HL-60 (cell line): ENCODE data around the gene TSHZ1.

Experiments used
- DNase-seq, 2 experiments: peaks; one replicate each; pipeline ENCODE4 v3.0.0-alpha.2; 2010 to 2020; ENCODE audit warnings: low read depth in 1 of 2, low spot score in 1 of 2
- H3K27ac ChIP-seq: fragments of 250-450 bp; sonication (Bioruptor Pico); replicated peaks from 2 replicates; pipeline ENCODE4 v1.5.1; 2020; ENCODE audit warnings: mild to moderate bottlenecking, moderate library complexity
- H3K27me3 ChIP-seq: fragments of 250-450 bp; sonication (Bioruptor Pico); 2 replicates; pipeline ENCODE4 v1.5.1; 2021; ENCODE audit warnings: mild to moderate bottlenecking, moderate library complexity; ENCODE audit not compliant: insufficient read depth, poor library complexity, severe bottlenecking
- H3K4me3 ChIP-seq: replicated peaks from 2 replicates; pipeline ENCODE4 v1.5.1; 2011; ENCODE audit warnings: mild to moderate bottlenecking, control low read depth, low read length; ENCODE audit not compliant: insufficient read depth
- GABPA ChIP-seq: IDR thresholded peaks from 2 replicates; pipeline ENCODE4 v1.6.1; 2012; ENCODE audit warnings: low read depth
- POLR2AphosphoS5 ChIP-seq: IDR thresholded peaks from 2 replicates; pipeline ENCODE4 v1.6.1; 2012; ENCODE audit warnings: low read depth
- REST ChIP-seq: IDR thresholded peaks from 2 replicates; pipeline ENCODE4 v1.6.1; 2012; ENCODE audit warnings: low read depth; ENCODE audit not compliant: insufficient replicate concordance
- SPI1 ChIP-seq: IDR thresholded peaks from 2 replicates; pipeline ENCODE4 v1.6.1; 2012; ENCODE audit warnings: low read depth, mild to moderate bottlenecking, borderline replicate concordance
- TF ChIP-seq, protein P1 (sequence below): IDR thresholded peaks from one replicate; pipeline ENCODE4 v1.5.1; 2011; ENCODE audit warnings: low read length, control low read depth, inconsistent platforms; ENCODE audit not compliant: insufficient read depth

TSHZ1 gene

GRCh38 chr18:75287006-75287405, 76.4 kb downstream of the TSHZ1 start:
- H3K27ac ChIP-seq: no peak overlapping the region
- H3K4me3 ChIP-seq: no peak overlapping the region
- no peak for DNase-seq
- no peaks in the 10 kb centered on the region for H3K27me3 ChIP-seq
- no peak for TF ChIP-seq GABPA
- TF ChIP-seq, protein P1, sequence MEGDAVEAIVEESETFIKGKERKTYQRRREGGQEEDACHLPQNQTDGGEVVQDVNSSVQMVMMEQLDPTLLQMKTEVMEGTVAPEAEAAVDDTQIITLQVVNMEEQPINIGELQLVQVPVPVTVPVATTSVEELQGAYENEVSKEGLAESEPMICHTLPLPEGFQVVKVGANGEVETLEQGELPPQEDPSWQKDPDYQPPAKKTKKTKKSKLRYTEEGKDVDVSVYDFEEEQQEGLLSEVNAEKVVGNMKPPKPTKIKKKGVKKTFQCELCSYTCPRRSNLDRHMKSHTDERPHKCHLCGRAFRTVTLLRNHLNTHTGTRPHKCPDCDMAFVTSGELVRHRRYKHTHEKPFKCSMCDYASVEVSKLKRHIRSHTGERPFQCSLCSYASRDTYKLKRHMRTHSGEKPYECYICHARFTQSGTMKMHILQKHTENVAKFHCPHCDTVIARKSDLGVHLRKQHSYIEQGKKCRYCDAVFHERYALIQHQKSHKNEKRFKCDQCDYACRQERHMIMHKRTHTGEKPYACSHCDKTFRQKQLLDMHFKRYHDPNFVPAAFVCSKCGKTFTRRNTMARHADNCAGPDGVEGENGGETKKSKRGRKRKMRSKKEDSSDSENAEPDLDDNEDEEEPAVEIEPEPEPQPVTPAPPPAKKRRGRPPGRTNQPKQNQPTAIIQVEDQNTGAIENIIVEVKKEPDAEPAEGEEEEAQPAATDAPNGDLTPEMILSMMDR: no peak
- TF ChIP-seq REST: no peak
- TF ChIP-seq POLR2AphosphoS5: no peak
- TF ChIP-seq SPI1: no peak

DNA sequence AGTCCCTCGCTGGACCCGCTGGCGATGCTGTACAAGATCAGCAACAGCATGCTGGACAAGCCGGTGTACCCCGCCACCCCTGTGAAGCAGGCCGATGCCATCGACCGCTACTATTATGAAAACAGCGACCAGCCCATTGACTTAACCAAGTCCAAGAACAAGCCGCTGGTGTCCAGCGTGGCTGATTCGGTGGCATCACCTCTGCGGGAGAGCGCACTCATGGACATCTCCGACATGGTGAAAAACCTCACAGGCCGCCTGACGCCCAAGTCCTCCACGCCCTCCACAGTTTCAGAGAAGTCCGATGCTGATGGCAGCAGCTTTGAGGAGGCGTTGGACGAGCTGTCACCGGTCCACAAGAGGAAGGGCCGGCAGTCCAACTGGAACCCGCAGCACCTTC, 77.1 kb downstream of the TSHZ1 start:
- Histone ChIP-seq H3K27ac (no peak overlapping the region), H3K27me3 (no peaks in the 10 kb centered on the region), H3K4me3 (no peak overlapping the region)
- DNase-seq: no peak
- TF ChIP-seq, protein P1: no peak
- TF ChIP-seq SPI1: no peak
- TF ChIP-seq REST: no peak
- no peak for TF ChIP-seq POLR2AphosphoS5
- TF ChIP-seq GABPA: no peak

GRCh38 chr18:75289761-75290160, 79.2 kb downstream of the TSHZ1 start:
- no peak for DNase-seq
- no peak overlapping the region for H3K4me3 ChIP-seq
- TF ChIP-seq POLR2AphosphoS5 (no peak), REST (no peak), SPI1 (no peak), GABPA (no peak)
- TF ChIP-seq, protein P1: no peak
- no peaks in the 10 kb centered on the region for H3K27me3 ChIP-seq
- H3K27ac ChIP-seq: no peak overlapping the region
